GM06990 (cell line): ENCODE data around the gene LITAFD.

Experiments used
- DNase-seq: peaks from one replicate; pipeline ENCODE4 v3.0.0-alpha.2; 2011; ENCODE audit not compliant: insufficient read length; ENCODE audit errors: extremely low read depth
- H3K27me3 ChIP-seq: replicated peaks from 2 replicates; pipeline ENCODE4 v1.6.0; 2011; ENCODE audit warnings: low read length; ENCODE audit not compliant: control insufficient read depth, insufficient read depth
- H3K36me3 ChIP-seq: 2 replicates; pipeline ENCODE4 v1.5.1; 2011; ENCODE audit warnings: low read length; ENCODE audit not compliant: control insufficient read depth, insufficient read depth
- H3K4me3 ChIP-seq: replicated peaks from 2 replicates; pipeline ENCODE4 v1.5.1; 2011; ENCODE audit warnings: low read depth, mild to moderate bottlenecking, control low read depth, low read length
- TF ChIP-seq, protein P1 (sequence below): IDR thresholded peaks from 2 replicates; pipeline ENCODE4 v1.5.1; 2011; ENCODE audit warnings: low read length, control low read depth, mild to moderate bottlenecking, inconsistent platforms; ENCODE audit not compliant: insufficient read depth, poor library complexity, severe bottlenecking

Gene LITAFD

DNA sequence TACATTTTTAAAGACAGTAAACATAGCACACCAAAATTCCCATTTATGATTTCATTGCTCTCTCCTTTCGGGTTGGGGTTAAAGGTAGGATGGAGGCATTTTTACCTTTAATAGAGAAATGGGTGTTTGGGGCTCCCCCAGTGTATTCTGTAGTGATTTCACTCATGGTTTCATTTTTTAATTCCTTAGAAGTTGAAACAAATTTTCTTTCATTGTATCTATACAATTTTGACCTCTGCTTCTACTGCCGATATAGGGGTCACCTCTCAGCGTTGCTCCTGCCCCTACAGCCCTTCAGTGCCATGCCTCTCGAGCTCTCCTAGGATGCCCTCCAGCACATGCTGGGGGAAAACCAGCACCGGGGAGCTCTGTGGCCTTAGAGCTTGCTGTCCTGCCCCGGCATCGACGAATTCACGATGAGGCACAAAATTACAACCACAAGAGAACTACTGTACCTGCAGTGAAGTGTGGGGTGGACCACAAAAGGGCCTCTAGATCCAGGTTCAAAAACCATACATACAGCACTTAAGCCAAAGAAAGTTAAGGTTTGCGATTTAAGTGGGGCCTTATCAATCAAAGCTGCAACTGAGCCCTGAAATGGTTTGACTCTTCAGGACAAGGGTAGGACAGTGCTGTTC is 39.3 kb downstream of the LITAFD start:
- no peak for DNase-seq
- TF ChIP-seq, protein P1, sequence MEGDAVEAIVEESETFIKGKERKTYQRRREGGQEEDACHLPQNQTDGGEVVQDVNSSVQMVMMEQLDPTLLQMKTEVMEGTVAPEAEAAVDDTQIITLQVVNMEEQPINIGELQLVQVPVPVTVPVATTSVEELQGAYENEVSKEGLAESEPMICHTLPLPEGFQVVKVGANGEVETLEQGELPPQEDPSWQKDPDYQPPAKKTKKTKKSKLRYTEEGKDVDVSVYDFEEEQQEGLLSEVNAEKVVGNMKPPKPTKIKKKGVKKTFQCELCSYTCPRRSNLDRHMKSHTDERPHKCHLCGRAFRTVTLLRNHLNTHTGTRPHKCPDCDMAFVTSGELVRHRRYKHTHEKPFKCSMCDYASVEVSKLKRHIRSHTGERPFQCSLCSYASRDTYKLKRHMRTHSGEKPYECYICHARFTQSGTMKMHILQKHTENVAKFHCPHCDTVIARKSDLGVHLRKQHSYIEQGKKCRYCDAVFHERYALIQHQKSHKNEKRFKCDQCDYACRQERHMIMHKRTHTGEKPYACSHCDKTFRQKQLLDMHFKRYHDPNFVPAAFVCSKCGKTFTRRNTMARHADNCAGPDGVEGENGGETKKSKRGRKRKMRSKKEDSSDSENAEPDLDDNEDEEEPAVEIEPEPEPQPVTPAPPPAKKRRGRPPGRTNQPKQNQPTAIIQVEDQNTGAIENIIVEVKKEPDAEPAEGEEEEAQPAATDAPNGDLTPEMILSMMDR, result no peak
- Histone ChIP-seq H3K4me3 (no peak overlapping the region), H3K36me3 (peaks cover 13% of the 10 kb centered on the region), H3K27me3 (no peaks in the 10 kb centered on the region)

DNA sequence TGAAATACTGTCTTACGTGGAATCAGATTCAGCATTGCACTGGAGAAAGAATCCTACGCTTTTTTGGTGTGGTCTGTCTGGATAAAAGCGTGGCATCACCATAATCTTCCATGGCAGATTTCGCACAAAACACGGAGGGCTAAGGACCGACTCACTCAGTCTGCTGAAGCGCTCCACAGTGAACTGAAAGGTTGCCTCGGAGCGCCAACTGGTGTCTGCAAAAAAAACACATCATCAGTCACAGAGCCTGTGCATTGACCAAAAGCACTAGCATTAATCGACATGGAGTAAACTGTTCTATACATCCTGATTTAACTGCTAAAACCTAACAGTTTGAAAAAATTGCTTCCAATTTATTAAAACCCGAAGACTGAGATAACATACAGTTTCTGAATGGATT is 41.0 kb downstream of the LITAFD start:
- TF ChIP-seq, protein P1, result no peak
- no peak for DNase-seq
- Histone ChIP-seq H3K27me3 (no peaks in the 10 kb centered on the region), H3K36me3 (peaks cover 16% of the 10 kb centered on the region), H3K4me3 (no peak overlapping the region)

DNA sequence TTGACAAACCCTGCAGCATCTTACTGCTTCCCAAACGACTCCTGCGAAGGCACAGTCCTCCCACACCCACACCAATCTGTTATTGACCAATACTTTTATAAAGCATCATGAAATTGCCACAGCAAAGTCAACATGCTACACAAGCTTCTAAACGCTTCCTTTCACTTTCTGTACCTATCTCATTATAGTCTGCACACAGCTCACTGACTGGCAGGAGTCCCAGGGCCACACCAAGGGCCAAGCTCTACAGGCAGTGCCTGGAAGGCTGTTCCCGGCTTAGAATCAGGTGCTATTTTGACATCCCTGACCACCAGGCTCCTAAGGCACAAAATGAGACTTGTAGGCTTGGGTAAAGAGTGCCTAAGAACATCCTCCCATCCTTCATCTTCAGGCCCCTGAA is 42.1 kb downstream of the LITAFD start:
- TF ChIP-seq, protein P1, result no peak
- no peak for DNase-seq
- Histone ChIP-seq H3K36me3 (peaks cover 14% of the 10 kb centered on the region), H3K4me3 (no peak overlapping the region), H3K27me3 (no peaks in the 10 kb centered on the region)

DNA sequence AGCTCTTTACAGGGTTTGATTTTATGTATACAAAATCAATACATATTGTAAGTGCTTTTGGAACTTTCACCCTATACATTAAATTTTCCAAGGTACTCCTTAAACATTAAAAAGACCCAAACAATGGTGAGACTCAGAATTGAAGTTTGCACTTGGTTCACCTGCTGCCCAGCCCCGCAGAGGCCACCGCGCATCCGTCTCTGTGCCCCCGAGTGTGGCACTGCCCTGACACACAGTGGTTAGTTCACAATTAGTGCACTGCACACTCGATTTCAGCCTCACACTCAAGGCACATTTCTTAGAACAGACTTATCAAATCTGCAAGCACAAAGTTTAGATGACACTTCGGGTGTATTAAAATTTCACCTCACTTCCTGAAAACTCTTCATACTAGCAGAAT is 43.3 kb downstream of the LITAFD start:
- peaks cover 7% of the 10 kb centered on the region for H3K36me3 ChIP-seq
- no peak overlapping the region for H3K4me3 ChIP-seq
- no peaks in the 10 kb centered on the region for H3K27me3 ChIP-seq
- TF ChIP-seq, protein P1, result no peak
- DNase-seq, result no peak

DNA sequence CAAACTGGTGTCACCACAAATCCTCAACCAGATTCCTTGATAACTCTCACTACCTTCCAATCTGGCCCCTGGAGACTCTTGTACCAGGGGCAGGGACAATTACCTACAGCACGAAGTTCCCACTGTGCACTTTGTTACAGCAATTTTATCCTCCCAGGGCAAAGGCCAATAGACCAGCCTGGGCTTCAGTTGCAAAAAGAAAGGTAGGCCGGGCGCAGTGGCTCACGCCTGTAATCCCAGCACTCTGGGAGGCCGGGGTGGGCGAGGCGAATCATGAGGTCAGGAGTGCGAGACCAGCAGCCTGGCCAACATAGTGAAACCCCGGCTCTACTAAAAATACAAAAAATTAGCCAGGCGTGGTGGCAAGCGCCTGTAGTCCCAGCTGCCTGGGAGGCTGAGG is 44.7 kb downstream of the LITAFD start:
- H3K27me3 ChIP-seq, result no peaks in the 10 kb centered on the region
- DNase-seq, result no peak
- H3K36me3 ChIP-seq, result peaks cover 5% of the 10 kb centered on the region
- H3K4me3 ChIP-seq, result no peak overlapping the region
- TF ChIP-seq, protein P1, result no peak

DNA sequence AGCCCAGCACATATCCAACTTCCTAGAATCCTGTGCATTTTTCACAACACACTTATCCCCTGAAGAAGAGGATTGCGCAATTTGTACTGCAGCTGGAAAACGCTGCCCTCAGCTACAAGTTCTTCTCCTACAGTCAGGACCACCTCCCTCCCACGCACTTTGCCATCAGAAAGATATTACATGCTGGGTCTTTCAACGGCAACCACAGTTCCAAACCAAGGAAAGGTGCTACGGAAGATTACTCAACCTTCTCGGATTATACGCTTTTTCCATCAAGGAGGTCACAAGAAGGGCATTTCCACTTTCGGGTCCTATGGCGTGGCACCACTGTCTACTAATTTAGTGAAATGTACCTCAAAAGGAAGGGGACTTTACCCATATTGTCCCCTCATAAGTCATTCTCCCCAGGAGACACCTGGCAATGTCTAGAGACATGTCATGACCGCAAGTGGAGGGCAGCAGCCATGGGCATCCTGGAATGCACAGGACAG is 46.4 kb downstream of the LITAFD start:
- Histone ChIP-seq H3K36me3 (peaks cover 4% of the 10 kb centered on the region), H3K27me3 (no peaks in the 10 kb centered on the region), H3K4me3 (no peak overlapping the region)
- TF ChIP-seq, protein P1, result no peak
- peak; percentile 44 for DNase-seq
